Activated naive CD4-positive, alpha-beta T cell treated with anti-CD3 and anti-CD28 coated beads, Interleukin-2, amount 50 U/mL, for 72 hours (primary cell): ENCODE data around the gene DIP2A. TPM values are rescaled to one million over a fixed set of nuclear protein-coding genes. Genes with fewer than 3 reads are reported as not detected.

Experiments used
- ATAC-seq, 2 donors: fragments of 150-1000 bp; cut with Tn5 transposase; 2 replicates each; pipeline ENCODE4 v1.10.0; 2021; ENCODE audit warnings: mild to moderate bottlenecking in 2 of 2, moderate library complexity in 2 of 2
- DNase-seq, 2 donors: peaks; one replicate each; pipeline ENCODE4 v3.0.0; 2021 to 2022; ENCODE audit warnings: low spot score in 2 of 2
- H3K27ac Mint-ChIP-seq, 2 donors: one replicate each; pipeline ENCODE4 v1.8.0; 2022; ENCODE audit warnings: mild to moderate bottlenecking in 2 of 2, mixed read lengths in 2 of 2
- H3K36me3 Mint-ChIP-seq, 2 donors: one replicate each; pipeline ENCODE4 v1.8.0; 2022; ENCODE audit warnings: mixed read lengths in 2 of 2
- H3K9me3 Mint-ChIP-seq, 2 donors: one replicate each; pipeline ENCODE4 v1.8.0; 2022; ENCODE audit warnings: mixed read lengths in 2 of 2
- total RNA-seq, 2 donors: library from RNA; stranded (reverse); gene quantifications; one replicate each; pipeline ENCODE4 v1.2.3, GENCODE V29; 2022

Gene DIP2A
- total RNA-seq, 2 donors from 2014 or later = 42.4 to 60.1 TPM

- H3K27ac Mint-ChIP-seq = peak overlapping the region in 1 of 2 donors; percentile 41
- DNase-seq (no peak), ATAC-seq (no peak)
- peaks cover 0 to 3% of the 10 kb centered on the region in 2 donors for H3K9me3 Mint-ChIP-seq
- H3K36me3 Mint-ChIP-seq = peaks cover 28 to 44% of the 10 kb centered on the region in 2 donors
These were observed 86.7 kb downstream of the DIP2A start for GRCh38 chr21:46545363-46545762.

- no peak overlapping the region for H3K27ac Mint-ChIP-seq
- H3K36me3 Mint-ChIP-seq = peaks cover 30 to 48% of the 10 kb centered on the region in 2 donors
- ATAC-seq (no peak), DNase-seq (no peak)
- H3K9me3 Mint-ChIP-seq = peaks cover 0 to 3% of the 10 kb centered on the region in 2 donors
These were observed 87.2 kb downstream of the DIP2A start for GRCh38 chr21:46545911-46546310.

GRCh38 chr21:46546799-46547198 is 88.1 kb downstream of the DIP2A start:
- no peak for DNase-seq
- Mint-ChIP-seq H3K36me3 (peaks cover 30 to 48% of the 10 kb centered on the region in 2 donors), H3K9me3 (peaks cover 0 to 3% of the 10 kb centered on the region in 2 donors), H3K27ac (no peak overlapping the region)
- ATAC-seq = no peak

- peak overlapping the region in 1 of 2 donors; percentile 88 for H3K27ac Mint-ChIP-seq
- H3K36me3 Mint-ChIP-seq = peaks cover 20 to 37% of the 10 kb centered on the region in 2 donors
- DNase-seq (no peak), ATAC-seq (no peak)
- H3K9me3 Mint-ChIP-seq = peaks cover 0 to 3% of the 10 kb centered on the region in 2 donors
These were observed 91.0 kb downstream of the DIP2A start for GRCh38 chr21:46549650-46550049.

- DNase-seq (no peak), ATAC-seq (peak; percentile 25 to 42)
- Mint-ChIP-seq H3K9me3 (peaks cover 0 to 3% of the 10 kb centered on the region in 2 donors), H3K36me3 (peaks cover 20 to 30% of the 10 kb centered on the region in 2 donors), H3K27ac (peak overlapping the region; percentile 81 to 88)
These were observed 91.6 kb downstream of the DIP2A start for GRCh38 chr21:46550116-46550941.

- Mint-ChIP-seq H3K9me3 (peaks cover 0 to 3% of the 10 kb centered on the region in 2 donors), H3K27ac (peak overlapping the region; percentile 9 to 88), H3K36me3 (peaks cover 17 to 28% of the 10 kb centered on the region in 2 donors)
- ATAC-seq (peak; percentile 77 to 92), DNase-seq (peak; percentile 31 to 71)
These were observed 93.0 kb downstream of the DIP2A start for GRCh38 chr21:46551636-46552241.

- peaks cover 0 to 3% of the 10 kb centered on the region in 2 donors for H3K9me3 Mint-ChIP-seq
- no peak for DNase-seq
- peak overlapping the region in 1 of 2 donors; percentile 88 for H3K27ac Mint-ChIP-seq
- no peak for ATAC-seq
- H3K36me3 Mint-ChIP-seq = peaks cover 15 to 27% of the 10 kb centered on the region in 2 donors
These were observed 93.6 kb downstream of the DIP2A start for GRCh38 chr21:46552274-46552673.

GRCh38 chr21:46552865-46553379 is 94.2 kb downstream of the DIP2A start:
- DNase-seq = no peak
- peaks cover 0 to 3% of the 10 kb centered on the region in 2 donors for H3K9me3 Mint-ChIP-seq
- peaks cover 13 to 27% of the 10 kb centered on the region in 2 donors for H3K36me3 Mint-ChIP-seq
- no peak for ATAC-seq
- peak overlapping the region; percentile 36 to 88 for H3K27ac Mint-ChIP-seq

- Mint-ChIP-seq H3K36me3 (peaks cover 5 to 24% of the 10 kb centered on the region in 2 donors), H3K9me3 (no peaks in the 10 kb centered on the region), H3K27ac (peak overlapping the region; percentile 79 to 88)
- ATAC-seq (no peak), DNase-seq (no peak)
These were observed 95.3 kb downstream of the DIP2A start for GRCh38 chr21:46553993-46554392.

- peak overlapping the region in 1 of 2 donors; percentile 79 for H3K27ac Mint-ChIP-seq
- peaks cover 6 to 22% of the 10 kb centered on the region in 2 donors for H3K36me3 Mint-ChIP-seq
- ATAC-seq = no peak
- H3K9me3 Mint-ChIP-seq = no peaks in the 10 kb centered on the region
- no peak for DNase-seq
These were observed 95.9 kb downstream of the DIP2A start for GRCh38 chr21:46554431-46555224.

GRCh38 chr21:46555225-46555617 is 96.5 kb downstream of the DIP2A start:
- ATAC-seq = no peak
- no peak for DNase-seq
- Mint-ChIP-seq H3K27ac (peak overlapping the region in 1 of 2 donors; percentile 44), H3K36me3 (peaks cover 10 to 23% of the 10 kb centered on the region in 2 donors), H3K9me3 (no peaks in the 10 kb centered on the region)

GRCh38 chr21:46555678-46556077 is 97.0 kb downstream of the DIP2A start:
- DNase-seq (no peak), ATAC-seq (no peak)
- H3K9me3 Mint-ChIP-seq = no peaks in the 10 kb centered on the region
- H3K27ac Mint-ChIP-seq = peak overlapping the region in 1 of 2 donors; percentile 44
- peaks cover 11 to 23% of the 10 kb centered on the region in 2 donors for H3K36me3 Mint-ChIP-seq

- H3K27ac Mint-ChIP-seq = peak overlapping the region; percentile 29 to 89
- H3K9me3 Mint-ChIP-seq = no peaks in the 10 kb centered on the region
- H3K36me3 Mint-ChIP-seq = peaks cover 20 to 33% of the 10 kb centered on the region in 2 donors
- no peak for DNase-seq
- ATAC-seq = no peak
These were observed 98.1 kb downstream of the DIP2A start for GRCh38 chr21:46556802-46557201.

GRCh38 chr21:46557469-46557868 is 98.8 kb downstream of the DIP2A start:
- H3K36me3 Mint-ChIP-seq = peaks cover 20 to 39% of the 10 kb centered on the region in 2 donors
- DNase-seq (no peak), ATAC-seq (no peak)
- H3K27ac Mint-ChIP-seq = peak overlapping the region in 1 of 2 donors; percentile 92
- H3K9me3 Mint-ChIP-seq = no peaks in the 10 kb centered on the region

- no peak for ATAC-seq
- H3K36me3 Mint-ChIP-seq = peaks cover 23 to 44% of the 10 kb centered on the region in 2 donors
- no peak for DNase-seq
- no peaks in the 10 kb centered on the region for H3K9me3 Mint-ChIP-seq
- peak overlapping the region in 1 of 2 donors; percentile 92 for H3K27ac Mint-ChIP-seq
These were observed 99.3 kb downstream of the DIP2A start for GRCh38 chr21:46557919-46558392.

- Mint-ChIP-seq H3K27ac (peak overlapping the region; percentile 92 to 95), H3K9me3 (no peaks in the 10 kb centered on the region), H3K36me3 (peaks cover 23 to 46% of the 10 kb centered on the region in 2 donors)
- ATAC-seq (peak; percentile 81 to 87), DNase-seq (peak; percentile 62 to 76)
These were observed 100.7 kb downstream of the DIP2A start for GRCh38 chr21:46559291-46559983.
